SK-N-DZ (cell line): Measurements from ENCODE around the gene BRICD5.

Source experiments
- DNase-seq: peaks from one replicate; pipeline ENCODE4 v3.0.0-alpha.2; 2015; ENCODE audit warnings: low spot score

BRICD5 gene

GRCh38 chr16:2237493-2238149, 27.0 kb upstream of the BRICD5 start:
- no peak for DNase-seq

GRCh38 chr16:2237102-2237482, 26.4 kb upstream of the BRICD5 start:
- no peak for DNase-seq

GRCh38 chr16:2236337-2237101, 25.9 kb upstream of the BRICD5 start, which contains the start of gene DNASE1L2:
DNASE1L2 (plus strand) TSS chr16:2236444; CDS start chr16:2236817, 373 bp downstream.
- DNase-seq, result no peak

- DNase-seq, result no peak
Observed at GRCh38 chr16:2235695-2236336, 25.2 kb upstream of the BRICD5 start.

- DNase-seq, result no peak
Observed at GRCh38 chr16:2235234-2235651, 24.6 kb upstream of the BRICD5 start.

- DNase-seq, result no peak
Observed at GRCh38 chr16:2234813-2235170, 24.1 kb upstream of the BRICD5 start.

- no peak for DNase-seq
Observed at GRCh38 chr16:2233872-2234812, 23.5 kb upstream of the BRICD5 start.

GRCh38 chr16:2233046-2233775, 22.5 kb upstream of the BRICD5 start:
- no peak for DNase-seq

- DNase-seq, result no peak
Observed at GRCh38 chr16:2232094-2232990, 21.7 kb upstream of the BRICD5 start.

- no peak for DNase-seq
Observed at GRCh38 chr16:2231016-2231931, 20.6 kb upstream of the BRICD5 start.

GRCh38 chr16:2230376-2230775, 19.7 kb upstream of the BRICD5 start:
- no peak for DNase-seq

GRCh38 chr16:2229632-2230250, 19.1 kb upstream of the BRICD5 start:
- no peak for DNase-seq

- no peak for DNase-seq
Observed at GRCh38 chr16:2229091-2229490, 18.4 kb upstream of the BRICD5 start.

GRCh38 chr16:2228161-2228824, 17.6 kb upstream of the BRICD5 start:
- DNase-seq, result no peak

- DNase-seq, result no peak
Observed at GRCh38 chr16:2226918-2227317, 16.3 kb upstream of the BRICD5 start.

- DNase-seq, result no peak
Observed at GRCh38 chr16:2226245-2226793, 15.7 kb upstream of the BRICD5 start.

- DNase-seq, result peak; percentile 66
Observed at GRCh38 chr16:2223942-2224486, 13.4 kb upstream of the BRICD5 start.
